Epithelial cell of esophagus (primary cell): ENCODE data around the gene NSUN3.
"Not testable (repeated sequence)": the region's sequence is repeated elsewhere in the genome, so short reads cannot be mapped to it uniquely, and the experiment has no call there.

ENCODE experiments used
- DNase-seq: peaks from one replicate; pipeline ENCODE4 v3.0.0; 2010; ENCODE audit warnings: low read depth
- H3K4me3 ChIP-seq: 2 replicates; pipeline ENCODE4 v1.5.1; 2011; ENCODE audit warnings: mild to moderate bottlenecking, low read length, control low read depth
- CTCF ChIP-seq: IDR thresholded peaks from 2 replicates; pipeline ENCODE4 v1.5.1; 2011; ENCODE audit warnings: low read depth, mild to moderate bottlenecking, low read length, control low read depth, inconsistent platforms; ENCODE audit not compliant: insufficient read depth; ENCODE audit errors: missing control alignments

NSUN3 gene

GRCh38 chr3:94069194-94069813, 6.4 kb downstream of the NSUN3 start:
- TF ChIP-seq CTCF = peak; percentile 18
- DNase-seq = peak; percentile 13
- H3K4me3 ChIP-seq = no peak overlapping the region

- TF ChIP-seq CTCF = no peak
- DNase-seq = peak; percentile 9
- no peak overlapping the region for H3K4me3 ChIP-seq
Measured at GRCh38 chr3:94070341-94070911, 7.6 kb downstream of the NSUN3 start.

GRCh38 chr3:94071713-94072284, 8.9 kb downstream of the NSUN3 start:
- no peak for TF ChIP-seq CTCF
- no peak for DNase-seq
- no peak overlapping the region for H3K4me3 ChIP-seq

GRCh38 chr3:94076055-94076454, 13.2 kb downstream of the NSUN3 start:
- no peak for TF ChIP-seq CTCF

GRCh38 chr3:94080552-94080951, 17.7 kb downstream of the NSUN3 start:
- peak; percentile 15 for DNase-seq

More at GRCh38 chr3:94076055-94076454, 13.2 kb downstream of the NSUN3 start:
- H3K4me3 ChIP-seq = no peak overlapping the region
- peak; percentile 50 for DNase-seq

GRCh38 chr3:94081884-94082283, 19.0 kb downstream of the NSUN3 start:
- no peak for TF ChIP-seq CTCF
- no peak overlapping the region for H3K4me3 ChIP-seq
- no peak for DNase-seq

More at GRCh38 chr3:94080552-94080951, 17.7 kb downstream of the NSUN3 start:
- not testable (repeated sequence) for H3K4me3 ChIP-seq

- DNase-seq = no peak
- H3K4me3 ChIP-seq = no peak overlapping the region
- no peak for TF ChIP-seq CTCF
Measured at GRCh38 chr3:94082391-94082937, 19.6 kb downstream of the NSUN3 start.
